Coronary artery (tissue), 2 donors: Measurements from ENCODE around the gene SLC25A48.

ENCODE experiments used
- DNase-seq: peaks from one replicate; pipeline ENCODE4 v3.0.0-alpha.2; 2017; ENCODE audit warnings: low spot score
- H3K27ac ChIP-seq, 2 donors: fragments of 200-600 bp; sonication (generic); one replicate each; pipeline ENCODE4 v1.5.1; 2016 to 2019
- H3K4me3 ChIP-seq: fragments of 200-600 bp; sonication (generic); 2 replicates; pipeline ENCODE4 v1.5.1; 2016; ENCODE audit warnings: mild to moderate bottlenecking, moderate library complexity
- CTCF ChIP-seq: fragments of 200-600 bp; sonication (generic); IDR thresholded peaks from one replicate; pipeline ENCODE4 v1.5.1; 2019; ENCODE audit warnings: antibody characterized with exemption

The SLC25A48 gene

GRCh38 chr5:135829681-135830383, 4.6 kb upstream of the SLC25A48 start:
- peak; percentile 46 for TF ChIP-seq CTCF
- Histone ChIP-seq H3K4me3 (no peak overlapping the region), H3K27ac (no peak overlapping the region)
- peak; percentile 61 for DNase-seq

- H3K27ac ChIP-seq = no peak overlapping the region
- no peak for TF ChIP-seq CTCF
- DNase-seq = no peak
- H3K4me3 ChIP-seq = no peak overlapping the region
Measured at GRCh38 chr5:135830384-135830700, 4.1 kb upstream of the SLC25A48 start.

DNA sequence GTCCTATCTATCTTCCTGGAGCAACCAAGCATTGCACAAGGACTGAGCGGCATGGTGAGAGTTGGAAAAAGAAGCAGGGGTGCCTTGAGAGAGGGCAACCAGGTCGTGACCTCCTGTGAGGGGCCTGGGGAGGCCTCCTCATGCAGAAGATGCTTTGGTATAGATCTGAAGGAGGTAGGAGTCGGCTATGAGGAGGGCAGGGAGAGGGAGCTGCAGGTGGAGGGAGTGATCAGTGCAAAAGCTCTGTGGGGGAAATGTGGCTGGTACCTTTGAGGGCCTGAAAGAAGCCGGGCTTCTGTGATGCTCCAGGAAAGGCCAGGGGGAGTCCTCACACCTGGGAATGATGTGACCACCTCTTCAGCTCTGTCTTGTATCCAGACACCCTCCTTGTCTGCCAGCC, 3.6 kb upstream of the SLC25A48 start:
- DNase-seq = no peak

GRCh38 chr5:135831439-135831838, 3.0 kb upstream of the SLC25A48 start:
- DNase-seq = no peak
- no peak overlapping the region for H3K4me3 ChIP-seq
- TF ChIP-seq CTCF = no peak
- no peak overlapping the region for H3K27ac ChIP-seq

More for the DNA sequence above, 3.6 kb upstream of the SLC25A48 start:
- H3K27ac ChIP-seq = no peak overlapping the region
- TF ChIP-seq CTCF = no peak
- no peak overlapping the region for H3K4me3 ChIP-seq

- no peak for TF ChIP-seq CTCF
- H3K4me3 ChIP-seq = no peak overlapping the region
- no peak overlapping the region for H3K27ac ChIP-seq
- DNase-seq = peak; percentile 62
Measured at GRCh38 chr5:135831851-135832555, 2.5 kb upstream of the SLC25A48 start.

DNA sequence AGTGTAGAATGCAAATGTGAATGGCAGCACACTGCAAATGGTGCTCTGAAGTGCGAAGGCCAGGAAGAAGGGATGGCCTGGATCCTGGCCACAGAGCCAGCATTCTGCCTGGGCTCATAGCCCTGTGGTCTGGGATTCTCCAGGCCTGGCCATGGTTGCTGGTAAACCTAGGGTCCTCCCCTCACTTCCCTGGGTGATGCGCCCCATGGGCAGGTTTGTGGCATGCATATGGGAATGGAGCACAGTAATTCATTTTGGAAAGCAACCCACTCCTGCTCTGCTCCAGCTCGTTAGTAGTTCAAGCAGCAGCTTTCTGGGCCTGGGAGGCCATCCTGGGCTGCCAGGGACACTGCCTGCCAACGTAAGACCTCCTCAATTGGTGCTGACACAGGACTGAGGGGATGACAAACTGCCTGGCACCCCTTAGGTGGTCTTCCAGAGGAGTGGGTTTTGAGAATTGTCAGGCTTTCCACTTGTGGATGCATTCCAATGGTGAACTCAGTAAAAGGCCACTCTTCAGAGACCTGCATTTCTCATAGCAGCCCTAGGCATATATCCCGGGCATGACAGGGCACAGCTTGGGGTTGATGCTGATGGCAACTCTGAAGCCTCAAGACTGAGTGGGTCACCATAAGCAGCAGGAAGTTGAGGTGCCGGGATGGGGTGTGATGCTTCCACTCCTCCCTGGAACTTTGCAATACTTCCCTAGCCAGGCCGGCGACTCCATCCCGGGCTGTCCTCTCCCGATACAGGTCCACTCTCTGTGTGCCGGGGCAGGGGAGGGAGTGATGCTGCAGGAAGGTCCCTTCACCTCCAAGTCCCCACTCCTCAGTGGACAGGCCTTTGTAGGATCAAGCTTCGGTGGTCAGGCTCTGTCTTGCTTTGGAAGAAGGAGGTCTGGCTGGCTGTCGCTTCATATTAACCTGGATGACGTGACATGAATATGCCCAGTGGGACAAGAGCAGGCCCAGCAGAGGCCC, 1.2 kb upstream of the SLC25A48 start:
- peak; percentile 43 for DNase-seq
- H3K4me3 ChIP-seq = no peak overlapping the region

More for the DNA sequence above, 1.2 kb upstream of the SLC25A48 start:
- TF ChIP-seq CTCF = no peak
- no peak overlapping the region for H3K27ac ChIP-seq
